Ovary (tissue), 3 donors: ENCODE results near the gene SLC35B4.

Experiments
- EP300 ChIP-seq: sonication (generic); formaldehyde crosslinking; IDR thresholded peaks from one replicate; pipeline ENCODE4 v1.6.1; 2017; ENCODE audit warnings: antibody characterized with exemption
- TF ChIP-seq, protein P1 (sequence below), 3 donors: fragments of 450-650 bp in 2 of 3; fragments of 200-600 bp in 1 of 3; IDR thresholded peaks; one replicate each; pipeline versions ENCODE4 v1.5.1 to v1.8.0; 2016 to 2022; ENCODE audit warnings: antibody characterized with exemption in 3 of 3, mild to moderate bottlenecking in 1 of 3
- donor health status: DM: no; HTN: no; CAD: no.

GRCh38 chr7:134351424-134351823 lies 34.7 kb upstream of the SLC35B4 start:
- TF ChIP-seq, protein P1, sequence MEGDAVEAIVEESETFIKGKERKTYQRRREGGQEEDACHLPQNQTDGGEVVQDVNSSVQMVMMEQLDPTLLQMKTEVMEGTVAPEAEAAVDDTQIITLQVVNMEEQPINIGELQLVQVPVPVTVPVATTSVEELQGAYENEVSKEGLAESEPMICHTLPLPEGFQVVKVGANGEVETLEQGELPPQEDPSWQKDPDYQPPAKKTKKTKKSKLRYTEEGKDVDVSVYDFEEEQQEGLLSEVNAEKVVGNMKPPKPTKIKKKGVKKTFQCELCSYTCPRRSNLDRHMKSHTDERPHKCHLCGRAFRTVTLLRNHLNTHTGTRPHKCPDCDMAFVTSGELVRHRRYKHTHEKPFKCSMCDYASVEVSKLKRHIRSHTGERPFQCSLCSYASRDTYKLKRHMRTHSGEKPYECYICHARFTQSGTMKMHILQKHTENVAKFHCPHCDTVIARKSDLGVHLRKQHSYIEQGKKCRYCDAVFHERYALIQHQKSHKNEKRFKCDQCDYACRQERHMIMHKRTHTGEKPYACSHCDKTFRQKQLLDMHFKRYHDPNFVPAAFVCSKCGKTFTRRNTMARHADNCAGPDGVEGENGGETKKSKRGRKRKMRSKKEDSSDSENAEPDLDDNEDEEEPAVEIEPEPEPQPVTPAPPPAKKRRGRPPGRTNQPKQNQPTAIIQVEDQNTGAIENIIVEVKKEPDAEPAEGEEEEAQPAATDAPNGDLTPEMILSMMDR (IDR thresholded peaks at IDR 0.05), result no peak
- no peak for TF ChIP-seq EP300
